IMR-90 (cell line): ENCODE results near the gene CTNND2. TPM values are rescaled to one million over a fixed set of nuclear protein-coding genes. Genes with fewer than 3 reads are reported as not detected.

ENCODE experiments used
- ATAC-seq: fragments of 200-7000 bp; cut with Tn5 transposase; 2 replicates; pipeline ENCODE4 v1.9.1; 2020; ENCODE audit warnings: low read depth, mild to moderate bottlenecking, moderate library complexity
- BruUV-seq: library from RNA; stranded (reverse); fragments of 400-500 nt; replicated peaks from 2 replicates; lab custom pipeline; 2021; lab: Mats Ljungman, UMichigan
- CTCF ChIA-PET: fragments of 300-600 bp; formaldehyde crosslinking; extraction: SDS; loops from one replicate; lab custom pipeline; 2021; ENCODE audit warnings: antibody characterized with exemption; lab: Yijun Ruan, JAX
- POLR2A ChIA-PET: fragments of 300-600 bp; sonication (Branson Sonifier 250); formaldehyde crosslinking; loops from one replicate; lab custom pipeline; 2022; ENCODE audit warnings: antibody characterized with exemption; ENCODE audit not compliant: unreplicated experiment; lab: Charles Lee
- DNase-seq: peaks from one replicate; pipeline ENCODE4 v3.0.0; 2013
- H2AFZ ChIP-seq: replicated peaks from 2 replicates; pipeline ENCODE3; 2013; ENCODE audit warnings: low read length, mild to moderate bottlenecking; ENCODE audit not compliant: poor library complexity
- H2AK5ac ChIP-seq: 2 replicates; pipeline ENCODE4 v1.6.1; 2013; ENCODE audit warnings: low read depth, low read length, inconsistent platforms
- H2AK9ac ChIP-seq: replicated peaks from 2 replicates; pipeline ENCODE3; 2013; ENCODE audit warnings: mild to moderate bottlenecking, low read depth, low read length, moderate library complexity; ENCODE audit not compliant: poor library complexity
- H2BK120ac ChIP-seq: 2 replicates; pipeline ENCODE4 v1.6.1; 2013; ENCODE audit warnings: low read depth, low read length, inconsistent platforms
- H2BK15ac ChIP-seq: 3 replicates; pipeline ENCODE4 v1.6.1; 2013; ENCODE audit warnings: low read depth, low read length, inconsistent platforms
- H2BK20ac ChIP-seq: 2 replicates; pipeline ENCODE4 v1.6.1; 2013; ENCODE audit warnings: low read depth, mild to moderate bottlenecking, inconsistent platforms, low read length, moderate library complexity
- H2BK5ac ChIP-seq: 2 replicates; pipeline ENCODE4 v1.6.1; 2013; ENCODE audit warnings: mild to moderate bottlenecking, low read depth, low read length, inconsistent platforms; ENCODE audit not compliant: poor library complexity, severe bottlenecking
- H3K14ac ChIP-seq: replicated peaks from 2 replicates; pipeline ENCODE4 v1.6.1; 2013; ENCODE audit warnings: low read depth, low read length, inconsistent platforms
- H3K18ac ChIP-seq: 2 replicates; pipeline ENCODE4 v1.6.1; 2013; ENCODE audit warnings: low read depth, low read length, control low read depth
- H3K23ac ChIP-seq: 2 replicates; pipeline ENCODE4 v1.6.1; 2013; ENCODE audit warnings: low read depth, low read length, inconsistent platforms
- H3K27ac ChIP-seq: 2 replicates; pipeline ENCODE4 v1.5.1; 2013; ENCODE audit warnings: mild to moderate bottlenecking, control low read depth, low read length; ENCODE audit not compliant: insufficient read depth
- H3K27me3 ChIP-seq: 2 replicates; pipeline ENCODE4 v1.6.1; 2013; ENCODE audit warnings: low read length; ENCODE audit not compliant: control insufficient read depth, insufficient read depth
- H3K36me3 ChIP-seq: 2 replicates; pipeline ENCODE4 v1.6.1; 2013; ENCODE audit warnings: low read length, mixed read lengths; ENCODE audit not compliant: control insufficient read depth, insufficient read depth
- H3K4ac ChIP-seq: 2 replicates; pipeline ENCODE4 v1.6.1; 2013; ENCODE audit warnings: low read depth, low read length, inconsistent platforms
- H3K4me1 ChIP-seq: 2 replicates; pipeline ENCODE4 v1.6.1; 2013; ENCODE audit warnings: low read length, mixed read lengths; ENCODE audit not compliant: control insufficient read depth, insufficient read depth
- H3K4me2 ChIP-seq: 2 replicates; pipeline ENCODE4 v1.6.1; 2013; ENCODE audit warnings: low read depth, mild to moderate bottlenecking, control low read depth, low read length, moderate library complexity
- H3K4me3 ChIP-seq: 2 replicates; pipeline ENCODE4 v1.5.1; 2013; ENCODE audit warnings: low read depth, mild to moderate bottlenecking, control low read depth, low read length, moderate library complexity; ENCODE audit not compliant: insufficient read depth
- H3K56ac ChIP-seq: 2 replicates; pipeline ENCODE4 v1.6.1; 2013; ENCODE audit warnings: low read length, inconsistent platforms; ENCODE audit not compliant: insufficient read depth; ENCODE audit errors: extremely low read depth
- H3K79me1 ChIP-seq, 2 experiments: 2 replicates each; pipeline ENCODE4 v1.6.1; 2013; ENCODE audit warnings: low read length in 2 of 2, inconsistent platforms in 1 of 2, low read depth in 1 of 2
- H3K9ac ChIP-seq: 2 replicates; pipeline ENCODE4 v1.6.1; 2013; ENCODE audit warnings: low read depth, low read length, control low read depth
- H3K9me1 ChIP-seq: 2 replicates; pipeline ENCODE4 v1.6.1; 2013; ENCODE audit warnings: low read length, inconsistent platforms; ENCODE audit not compliant: insufficient read depth
- H3K9me3 ChIP-seq: 2 replicates; pipeline ENCODE4 v1.6.1; 2013; ENCODE audit warnings: low read length; ENCODE audit not compliant: control insufficient read depth, insufficient read depth
- H4K20me1 ChIP-seq: 2 replicates; pipeline ENCODE4 v1.6.1; 2013; ENCODE audit warnings: low read length, inconsistent platforms; ENCODE audit not compliant: insufficient read depth
- H4K5ac ChIP-seq: 2 replicates; pipeline ENCODE4 v1.6.1; 2013; ENCODE audit warnings: mild to moderate bottlenecking, low read depth, low read length, control low read depth
- H4K8ac ChIP-seq, 2 experiments: 2 replicates each; pipeline ENCODE4 v1.6.1; 2013; ENCODE audit warnings: low read depth in 2 of 2, low read length in 2 of 2, control low read depth in 1 of 2, inconsistent platforms in 1 of 2
- H4K91ac ChIP-seq: 2 replicates; pipeline ENCODE4 v1.6.1; 2013; ENCODE audit warnings: low read depth, low read length, inconsistent platforms; ENCODE audit not compliant: insufficient read depth
- MXI1 ChIP-seq: IDR thresholded peaks from 2 replicates; pipeline ENCODE4 v1.6.1; 2012; ENCODE audit warnings: low read depth, mild to moderate bottlenecking, low read length, moderate library complexity, borderline replicate concordance
- whole genome bisulfite sequencing, 2 experiments: methylation state at CpG; one replicate each; pipeline versions ENCODE4 v1.1.5 to v1.1.7; 2013; ENCODE audit warnings: missing lambda C conversion rate in 2 of 2; ENCODE audit not compliant: insufficient read length in 1 of 2; ENCODE audit errors: extremely low coverage in 2 of 2; 5-methylcytosine and 5-hydroxymethylcytosine counted together
- dilution Hi-C: fragments of 300-500 bp; cut with HindIII; formaldehyde crosslinking; loops from one replicate; pipeline ENCODE4 v1.14.3; 2018; ENCODE audit warnings: low sequenced_read_pairs; ENCODE audit not compliant: unreplicated experiment
- in situ Hi-C: fragments of 300-500 bp; cut with MboI; formaldehyde crosslinking; loops from 3 replicates; pipeline ENCODE4 v1.14.3; 2019; ENCODE audit warnings: low sequenced_read_pairs, inconsistent platforms, mixed read lengths
- intact Hi-C: fragments of 100-400 bp; cut with micrococcal nuclease; formaldehyde crosslinking; loops from 2 replicates; pipeline ENCODE4 v1.10.0; 2022
- polyA plus RNA-seq, 3 experiments: library from polyadenylated mRNA; depleted of rRNA; stranded (reverse); fragments of >200 nt; gene quantifications; 2 replicates each; pipeline ENCODE4 v1.2.3, GENCODE V29; 2012; ENCODE audit warnings: low replicate concordance in 1 of 3
- total RNA-seq: library from RNA; depleted of rRNA; stranded (reverse); fragments of >200 nt; gene quantifications from 2 replicates; pipeline ENCODE4 v1.2.3, GENCODE V29; 2012

CTNND2 gene
- total and polyA plus RNA-seq, 2 of the 4 experiments (the other 2 are of a cell fraction), result not detected

- ChIA-PET POLR2A (no interaction called here), CTCF (no interaction called here)
- H3K9me3 ChIP-seq, result peaks cover 10% of the 10 kb centered on the region
- H2BK20ac ChIP-seq, result no peak overlapping the region
- no peaks in the 10 kb centered on the region for H4K20me1 ChIP-seq
- TF ChIP-seq MXI1, result no peak
- no peaks in the 10 kb centered on the region for H3K4me1 ChIP-seq
- H2BK5ac ChIP-seq, result no peak overlapping the region
- no peak overlapping the region for H3K23ac ChIP-seq
- no peak overlapping the region for H2AK5ac ChIP-seq
- no peaks in the 10 kb centered on the region for H3K79me1 ChIP-seq
- H4K8ac ChIP-seq, result no peak overlapping the region
- ATAC-seq (no peak), DNase-seq (no peak)
- H3K9me1 ChIP-seq, result no peaks in the 10 kb centered on the region
- no peak overlapping the region for H3K56ac ChIP-seq
- H2AFZ ChIP-seq, result no peak overlapping the region
- H3K18ac ChIP-seq, result no peak overlapping the region
- H2AK9ac ChIP-seq, result no peak overlapping the region
- no peak overlapping the region for H3K14ac ChIP-seq
- in situ Hi-C loops (no loop called here), intact Hi-C loops (no loop called here), dilution Hi-C loops (no loop called here)
- no peak overlapping the region for H3K4me2 ChIP-seq
- no peak overlapping the region for H3K4me3 ChIP-seq
- no peak overlapping the region for H2BK15ac ChIP-seq
- no peak overlapping the region for H4K91ac ChIP-seq
- H3K4ac ChIP-seq, result no peak overlapping the region
- 17% methylated on average over 2 of the region's 3 CpGs; no CpG with 5 or more reads in 1 of the 2 experiments for WGBS, 2 experiments
- no peak overlapping the region for H4K5ac ChIP-seq
- no peaks in the 10 kb centered on the region for H3K27me3 ChIP-seq
- no peak overlapping the region for H3K27ac ChIP-seq
- H3K9ac ChIP-seq, result no peak overlapping the region
- no peaks in the 10 kb centered on the region for H3K36me3 ChIP-seq
- no peak overlapping the region for H2BK120ac ChIP-seq
- no TSS peak for BruUV-seq
Measured at GRCh38 chr5:11724940-11725339, 179.3 kb downstream of the CTNND2 start.
